ENCODE results near the gene AIMP1. TPM values are rescaled to one million over a fixed set of nuclear protein-coding genes. Genes with fewer than 3 reads are reported as not detected.

AIMP1 gene
- total and polyA plus RNA-seq, 2 of the 13 experiments (the other 11 are each of a cell fraction or from before 2014, with no cell fraction given): 28.6 to 82.9 TPM

GRCh38 chr4:106320235-106320634 is 3.9 kb downstream of the AIMP1 start:
- no peak for ATAC-seq

More at GRCh38 chr4:106320235-106320634, 3.9 kb downstream of the AIMP1 start:
- no peaks in the 10 kb centered on the region for H3K9me3 ChIP-seq (ENCODE audit: low read length)
- BruUV-seq (replicated peaks): no TSS peak
- TF ChIP-seq SRF (IDR thresholded peaks at IDR 0.05; ENCODE audit: low read depth, low read length): no peak
- TF ChIP-seq ZNF24 (IDR thresholded peaks at IDR 0.05): no peak
- peak; percentile 59 for TF ChIP-seq RARA (CRISPR knock-in tag; IDR thresholded peaks at IDR 0.05)
- TF ChIP-seq, protein P1, sequence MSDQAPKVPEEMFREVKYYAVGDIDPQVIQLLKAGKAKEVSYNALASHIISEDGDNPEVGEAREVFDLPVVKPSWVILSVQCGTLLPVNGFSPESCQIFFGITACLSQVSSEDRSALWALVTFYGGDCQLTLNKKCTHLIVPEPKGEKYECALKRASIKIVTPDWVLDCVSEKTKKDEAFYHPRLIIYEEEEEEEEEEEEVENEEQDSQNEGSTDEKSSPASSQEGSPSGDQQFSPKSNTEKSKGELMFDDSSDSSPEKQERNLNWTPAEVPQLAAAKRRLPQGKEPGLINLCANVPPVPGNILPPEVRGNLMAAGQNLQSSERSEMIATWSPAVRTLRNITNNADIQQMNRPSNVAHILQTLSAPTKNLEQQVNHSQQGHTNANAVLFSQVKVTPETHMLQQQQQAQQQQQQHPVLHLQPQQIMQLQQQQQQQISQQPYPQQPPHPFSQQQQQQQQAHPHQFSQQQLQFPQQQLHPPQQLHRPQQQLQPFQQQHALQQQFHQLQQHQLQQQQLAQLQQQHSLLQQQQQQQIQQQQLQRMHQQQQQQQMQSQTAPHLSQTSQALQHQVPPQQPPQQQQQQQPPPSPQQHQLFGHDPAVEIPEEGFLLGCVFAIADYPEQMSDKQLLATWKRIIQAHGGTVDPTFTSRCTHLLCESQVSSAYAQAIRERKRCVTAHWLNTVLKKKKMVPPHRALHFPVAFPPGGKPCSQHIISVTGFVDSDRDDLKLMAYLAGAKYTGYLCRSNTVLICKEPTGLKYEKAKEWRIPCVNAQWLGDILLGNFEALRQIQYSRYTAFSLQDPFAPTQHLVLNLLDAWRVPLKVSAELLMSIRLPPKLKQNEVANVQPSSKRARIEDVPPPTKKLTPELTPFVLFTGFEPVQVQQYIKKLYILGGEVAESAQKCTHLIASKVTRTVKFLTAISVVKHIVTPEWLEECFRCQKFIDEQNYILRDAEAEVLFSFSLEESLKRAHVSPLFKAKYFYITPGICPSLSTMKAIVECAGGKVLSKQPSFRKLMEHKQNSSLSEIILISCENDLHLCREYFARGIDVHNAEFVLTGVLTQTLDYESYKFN (CRISPR knock-in tag; conservative IDR thresholded peaks at IDR 0.05): 0 out of 2 replicates have a peak, but pooled peaks have one; percentile 20
- TF ChIP-seq SOX13 (IDR thresholded peaks at IDR 0.05): no peak
- TF ChIP-seq SOX13 (CRISPR knock-in tag; conservative IDR thresholded peaks at IDR 0.05 in 1 of 2, IDR thresholded peaks at IDR 0.05 in 1 of 2): 0 out of 4 replicates have a peak, but pooled peaks of 1 of the 2 experiments have one; percentile 7
- TF ChIP-seq EP300 (IDR thresholded peaks at IDR 0.05; ENCODE audit: low read depth in 2 of 2, low read length in 2 of 2): no peak
- no peak for TF ChIP-seq EP300 (CRISPR knock-in tag; IDR thresholded peaks at IDR 0.05; ENCODE audit: borderline replicate concordance)
- no peak for TF ChIP-seq SKI (IDR thresholded peaks at IDR 0.05; ENCODE audit: partially characterized antibody)
- TF ChIP-seq RBFOX2 (IDR thresholded peaks at IDR 0.05; ENCODE audit: low read depth, low read length): peak; percentile 23; the same call in 1 of the 2 replicates
- no peak for TF ChIP-seq ZSCAN29 (CRISPR knock-in tag; conservative IDR thresholded peaks at IDR 0.05)
- peak; percentile 40 for TF ChIP-seq HNF4A (CRISPR knock-in tag; IDR thresholded peaks at IDR 0.05)
- ChIA-PET POLR2A (interaction anchor here (1.0 to 1.4 kb wide), 3 partner anchors 8 to 62 kb away, joined by 3 to 6 read pairs (median 5); no protein-coding TSS in a partner anchor), CTCF (ENCODE audit: low intra/inter-chr PET ratio, low total read pairs) (no interaction called here)
- DNase-seq (ENCODE audit: low spot score): no peak
- intact Hi-C loops (cut with micrococcal nuclease; ENCODE audit: unreplicated experiment) (no loop called here), in situ Hi-C loops (cut with HindIII; ENCODE audit: extremely low pct_ligation_motif_present, low pct_unique_long_range_greater_than_20kb) (no loop called here)
- H3K79me2 ChIP-seq (ENCODE audit: insufficient read depth, low read length): peaks cover 78% of the 10 kb centered on the region
- WGBS (ENCODE audit: low lambda C conversion rate): 80% methylated on average over 1 of the region's 1 CpG
- H2AFZ ChIP-seq (ENCODE audit: low read length): no peak overlapping the region
- H4K20me1 ChIP-seq (ENCODE audit: insufficient read depth, low read length): no peaks in the 10 kb centered on the region
- peaks cover 49% of the 10 kb centered on the region for H3K4me1 ChIP-seq (ENCODE audit: insufficient read depth, low read length)
- no peak overlapping the region for H3K9ac ChIP-seq (ENCODE audit: insufficient read depth, low read depth, low read length)
- H3K4me3 ChIP-seq (replicated peaks in 1 of 3; ENCODE audit: insufficient read depth in 1 of 3, low read depth in 2 of 3, low read length in 3 of 3): no peak overlapping the region; a peak in 1 of 6 replicates
- 0 out of 5 replicates have a peak, but pooled peaks cover 0 to 4% of the 10 kb centered on the region in 2 experiments for H3K36me3 ChIP-seq (replicated peaks in 1 of 2; ENCODE audit: control insufficient read depth in 1 of 2, insufficient read depth in 2 of 2, low read length in 2 of 2)
- H3K27ac ChIP-seq (ENCODE audit: extremely low read length, insufficient read depth, low read length): peak overlapping the region; percentile 25
- FAIRE-seq: no peak
- H3K4me2 ChIP-seq (ENCODE audit: low read depth, low read length): peak overlapping the region; percentile 75
- no peaks in the 10 kb centered on the region; a peak in 2 of 5 replicates for H3K27me3 ChIP-seq (ENCODE audit: control insufficient read depth in 1 of 2, insufficient read depth in 2 of 2, low read length in 2 of 2)

All from HepG2 (cell line).